MV-4-11 (cell line): ENCODE measurements around the gene TNF.
"Not testable (repeated sequence)": the region's sequence is repeated elsewhere in the genome, so short reads cannot be mapped to it uniquely, and the experiment has no call there.

Experiments
- DNase-seq: peaks from one replicate; lab custom pipeline; 2025; lab: John Stamatoyannopoulos, UW

Gene TNF

GRCh38 chr6:31588871-31589650 lies 13.7 kb downstream of the TNF start:
- DNase-seq: no peak

- not testable (repeated sequence) for DNase-seq
Measured at GRCh38 chr6:31590691-31591090, 15.3 kb downstream of the TNF start.

- no peak for DNase-seq
Measured at GRCh38 chr6:31592396-31592771, 17.0 kb downstream of the TNF start.

GRCh38 chr6:31597006-31597405 lies 21.6 kb downstream of the TNF start:
- peak; percentile 67 for DNase-seq

- no peak for DNase-seq
Measured at GRCh38 chr6:31607317-31607716, 32.0 kb downstream of the TNF start.

- DNase-seq: no peak
Measured at GRCh38 chr6:31609519-31610406, 34.4 kb downstream of the TNF start.

- peak; percentile 38 for DNase-seq
Measured at GRCh38 chr6:31610968-31611367, 35.6 kb downstream of the TNF start.

GRCh38 chr6:31614075-31614619 lies 38.8 kb downstream of the TNF start:
- DNase-seq: peak; percentile 90

GRCh38 chr6:31614684-31615578 lies 39.6 kb downstream of the TNF start, which contains the start of gene AIF1:
Gene AIF1, plus strand, starts transcription at chr6:31615234. Its CDS starts 96 bp downstream, at chr6:31615330.
- peak; percentile 78 for DNase-seq

GRCh38 chr6:31615748-31616147 lies 40.4 kb downstream of the TNF start:
- DNase-seq: peak; percentile 90

- no peak for DNase-seq
Measured at GRCh38 chr6:31617010-31617409, 41.6 kb downstream of the TNF start.

- peak; percentile 99 for DNase-seq
Measured at GRCh38 chr6:31619805-31620585, 44.6 kb downstream of the TNF start.

- peak; percentile 62 for DNase-seq
Measured at GRCh38 chr6:31620586-31621319, 45.4 kb downstream of the TNF start, which contains the start of gene PRRC2A. Gene PRRC2A, plus strand, starts transcription at chr6:31620715. Its CDS starts 2,075 bp downstream, at chr6:31622790.

- DNase-seq: no peak
Measured at GRCh38 chr6:31621320-31621939, 46.1 kb downstream of the TNF start.

- no peak for DNase-seq
Measured at GRCh38 chr6:31621991-31622390, 46.6 kb downstream of the TNF start.

- peak; percentile 67 for DNase-seq
Measured at GRCh38 chr6:31622684-31623091, 47.3 kb downstream of the TNF start.

- DNase-seq: no peak
Measured at GRCh38 chr6:31624070-31624469, 48.7 kb downstream of the TNF start.

GRCh38 chr6:31626952-31627351 lies 51.6 kb downstream of the TNF start:
- DNase-seq: no peak

- no peak for DNase-seq
Measured at GRCh38 chr6:31627690-31628287, 52.4 kb downstream of the TNF start.
